COLO668 (cell line): Measurements from ENCODE around the gene GNG4.
"Not testable (repeated sequence)": the region's sequence is repeated elsewhere in the genome, so short reads cannot be mapped to it uniquely, and the experiment has no call there.

ENCODE experiments used
- DNase-seq: peaks from one replicate; lab custom pipeline; 2025; ENCODE audit not compliant: unreplicated experiment; lab: John Stamatoyannopoulos, UW

The GNG4 gene

DNA sequence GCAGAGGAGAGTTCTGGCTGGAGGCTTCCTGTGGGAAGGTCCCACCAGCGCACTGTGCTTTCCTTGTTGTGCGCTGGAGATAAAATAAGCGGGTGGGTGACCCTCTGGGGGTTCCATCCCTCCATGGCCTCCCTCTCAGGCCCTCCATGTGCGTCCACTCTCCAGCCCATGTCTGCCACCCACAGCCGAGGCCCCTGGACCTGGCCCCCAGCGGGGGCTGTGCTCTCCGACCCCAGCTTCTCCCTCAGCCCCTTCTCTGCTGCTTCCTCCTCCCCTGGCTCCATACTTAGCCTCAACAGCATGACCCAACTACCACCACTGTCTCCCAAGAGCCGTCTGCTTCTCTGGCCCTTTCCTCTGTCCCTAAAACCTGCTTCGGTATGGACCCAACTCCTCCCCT is 61.4 kb downstream of the GNG4 start:
- no peak for DNase-seq

DNA sequence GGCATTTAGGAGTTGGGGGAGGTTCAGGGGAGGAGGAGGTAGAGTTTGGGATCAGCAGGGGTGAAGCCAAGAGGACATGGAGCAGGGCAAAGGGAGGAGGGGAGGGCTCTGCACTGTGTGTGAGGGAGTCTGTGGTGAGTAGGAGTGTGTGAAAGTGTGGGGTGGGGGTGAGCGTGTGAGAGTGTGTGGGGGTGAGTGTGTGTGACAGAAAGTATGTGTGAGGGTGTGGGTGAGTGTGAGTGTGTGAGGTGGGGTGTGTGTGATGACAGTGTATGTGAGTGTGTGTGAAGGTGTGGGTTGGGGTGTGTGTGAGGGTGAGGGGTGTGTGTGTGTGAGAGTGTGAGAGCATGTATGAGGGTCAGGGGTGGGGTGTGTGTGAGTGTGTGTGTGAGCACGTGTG is 62.6 kb downstream of the GNG4 start:
- DNase-seq, result no peak

DNA sequence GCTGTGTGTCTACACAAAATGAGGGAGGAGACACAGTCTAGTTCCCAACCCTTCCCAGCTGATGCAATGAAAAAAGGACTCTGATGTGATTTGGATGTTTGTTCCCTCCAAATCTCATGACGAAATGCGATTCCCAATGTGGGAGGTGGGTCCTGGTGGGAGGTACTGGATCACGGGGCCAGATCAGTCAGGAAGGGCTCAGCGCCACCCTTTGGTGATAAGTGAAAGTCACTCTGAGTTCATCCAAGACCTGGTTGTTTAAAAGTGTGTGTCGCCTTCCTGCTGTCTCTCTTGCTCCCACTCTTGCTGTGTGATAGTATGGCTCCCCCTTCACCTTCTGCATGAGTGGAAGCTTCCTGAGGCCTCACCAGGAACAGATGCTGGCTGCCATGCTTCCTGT is 63.2 kb downstream of the GNG4 start:
- DNase-seq, result no peak

DNA sequence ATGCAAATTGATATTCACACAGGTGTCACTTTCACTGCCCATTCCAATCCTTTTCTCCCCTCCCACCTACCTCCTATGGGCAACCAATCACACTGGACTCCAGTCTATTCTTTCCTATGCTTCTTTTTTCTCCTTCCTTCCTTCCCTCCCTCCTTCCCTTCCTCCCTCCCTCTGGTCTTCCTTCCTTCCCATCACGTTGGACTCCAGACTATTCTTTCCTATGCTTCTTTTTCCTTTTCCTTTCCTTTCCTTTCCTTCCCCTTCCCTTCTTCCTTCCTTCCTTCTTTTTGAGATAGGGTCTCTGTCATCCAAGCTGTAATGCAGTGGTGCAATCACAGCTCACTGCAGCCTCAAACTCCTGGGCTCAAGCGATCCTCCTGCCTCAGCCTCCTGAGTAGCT is 64.6 kb downstream of the GNG4 start:
- no peak for DNase-seq

DNA sequence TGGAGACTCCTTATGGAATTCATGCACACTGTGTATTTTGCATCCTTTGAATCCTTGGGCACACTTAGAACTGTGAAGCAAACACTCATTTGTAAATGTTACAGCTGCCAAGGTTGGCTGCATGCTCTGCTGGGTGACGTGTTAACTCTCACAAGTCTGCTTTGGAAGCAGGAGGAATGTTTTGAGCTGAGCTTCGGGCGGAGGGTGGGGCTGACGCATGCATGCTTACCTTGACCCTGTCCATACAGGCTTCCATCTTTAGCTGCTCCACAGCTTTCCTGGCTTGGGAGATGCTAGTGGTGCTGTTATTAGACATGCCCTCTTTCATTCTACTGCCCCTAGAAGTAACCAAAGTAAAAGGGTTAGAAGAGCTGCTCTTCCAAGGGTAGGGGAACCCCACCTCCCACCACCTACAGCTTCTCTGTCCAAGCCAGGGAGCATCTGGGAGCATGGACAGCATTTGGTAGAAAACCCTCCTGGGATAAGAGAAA is 66.0 kb downstream of the GNG4 start:
- no peak for DNase-seq

DNA sequence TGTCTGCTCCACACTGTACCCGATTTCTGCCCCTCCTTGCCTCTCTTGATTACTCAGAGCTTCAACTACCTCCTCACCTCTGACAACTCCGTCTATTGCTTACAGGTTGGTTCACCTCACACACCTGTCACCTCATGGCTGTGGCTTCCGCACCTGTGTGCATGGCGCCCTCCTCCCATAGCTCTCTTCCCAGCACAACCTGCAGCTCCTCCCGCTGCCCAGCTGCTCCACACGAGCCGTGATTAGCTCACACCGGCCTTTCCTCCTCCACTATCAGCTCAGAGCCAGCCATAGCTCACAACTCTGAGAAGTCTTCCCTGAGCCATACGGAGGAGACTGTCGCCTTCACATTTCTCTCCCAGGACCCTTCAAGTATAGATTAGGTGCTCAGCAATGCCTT is 67.5 kb downstream of the GNG4 start:
- no peak for DNase-seq

DNA sequence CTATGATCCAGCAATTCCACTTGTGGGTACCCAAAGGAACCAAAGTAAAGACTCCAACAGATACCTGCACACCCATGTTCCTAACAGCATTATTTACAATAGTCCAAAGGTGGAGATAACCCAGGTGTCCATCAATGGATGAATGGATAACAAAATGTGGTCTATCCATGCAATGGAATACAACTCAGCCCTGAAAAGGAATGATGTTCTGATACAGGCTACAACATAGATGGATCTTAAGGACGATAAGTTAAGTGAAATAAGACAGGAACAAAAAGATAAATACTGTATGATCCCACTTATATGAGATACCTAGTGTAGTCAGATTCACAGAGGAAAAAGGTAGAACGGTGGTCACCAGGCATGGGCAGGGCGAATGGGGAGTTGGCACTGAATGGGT is 69.7 kb downstream of the GNG4 start:
- no peak for DNase-seq

DNA sequence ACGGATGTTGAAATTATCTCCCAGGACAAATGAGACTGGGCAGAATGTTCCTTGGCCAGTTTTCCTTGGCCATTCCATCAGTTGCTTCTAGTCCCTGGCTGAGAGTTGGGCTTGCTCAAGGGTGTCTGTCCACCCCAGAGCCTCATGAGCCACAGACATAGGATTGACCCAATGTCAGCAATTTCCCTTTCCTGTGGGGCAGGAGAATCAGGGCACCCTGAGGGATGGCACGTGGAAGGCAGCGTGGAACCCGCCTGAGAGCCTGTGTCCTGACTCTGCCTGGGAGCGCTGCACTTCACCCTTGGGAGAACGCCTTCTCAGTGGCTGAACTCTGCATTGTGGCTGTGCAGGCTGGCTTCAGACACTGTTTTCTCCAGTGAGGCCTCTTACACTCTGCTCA is 74.0 kb downstream of the GNG4 start:
- no peak for DNase-seq

DNA sequence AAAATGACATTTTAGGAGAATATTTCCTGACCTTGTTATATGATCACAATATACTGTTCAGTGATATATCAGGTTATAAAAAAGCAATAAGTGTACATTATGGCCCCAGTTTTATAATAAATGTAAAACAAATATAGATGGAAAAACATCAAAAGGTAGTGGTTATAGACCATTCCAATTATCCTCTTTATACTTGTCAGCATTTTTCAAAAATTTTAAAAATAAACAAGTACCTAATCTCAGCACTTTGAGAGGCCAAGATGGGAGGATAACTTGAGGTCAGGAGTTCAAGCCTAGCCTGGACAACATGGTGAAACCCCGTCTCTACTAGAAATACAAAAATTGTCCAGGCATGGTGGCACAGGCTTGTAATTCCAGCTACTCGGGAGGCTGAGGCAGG is 75.7 kb downstream of the GNG4 start:
- no peak for DNase-seq

DNA sequence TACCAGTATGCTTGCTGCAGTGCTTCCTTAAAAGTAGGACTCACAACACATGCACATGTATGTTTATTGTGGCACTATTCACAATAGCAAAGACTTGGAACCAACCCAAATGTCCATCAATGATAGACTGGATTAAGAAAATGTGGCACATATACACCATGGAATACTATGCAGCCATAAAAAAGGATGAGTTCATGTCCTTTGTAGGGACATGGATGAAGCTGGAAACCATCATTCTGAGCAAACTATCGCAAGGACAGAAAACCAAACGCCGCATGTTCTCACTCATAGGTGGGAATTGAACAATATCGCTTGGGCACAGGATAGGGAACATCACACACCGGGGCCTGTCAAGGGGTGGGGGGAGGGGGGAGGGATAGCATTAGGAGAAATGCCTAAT is 76.6 kb downstream of the GNG4 start:
- DNase-seq, result not testable (repeated sequence)

DNA sequence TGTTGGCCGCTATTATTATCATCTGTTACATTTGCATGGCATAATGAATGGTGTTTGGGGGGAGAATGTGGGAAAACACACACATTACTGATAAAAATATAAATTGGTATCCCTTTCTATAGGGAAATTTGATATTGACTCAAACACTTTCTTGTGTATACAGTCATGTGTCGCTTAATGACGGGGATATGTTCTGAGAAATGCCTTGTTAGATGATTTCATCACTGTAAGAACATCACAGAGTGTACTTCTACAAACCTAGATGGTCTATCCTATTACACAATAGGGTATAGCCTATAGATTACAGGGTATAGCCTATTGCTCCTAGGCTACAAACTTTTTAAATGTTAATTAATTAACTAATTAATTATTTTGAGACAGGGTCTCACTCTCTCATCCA is 78.1 kb downstream of the GNG4 start:
- DNase-seq, result no peak

DNA sequence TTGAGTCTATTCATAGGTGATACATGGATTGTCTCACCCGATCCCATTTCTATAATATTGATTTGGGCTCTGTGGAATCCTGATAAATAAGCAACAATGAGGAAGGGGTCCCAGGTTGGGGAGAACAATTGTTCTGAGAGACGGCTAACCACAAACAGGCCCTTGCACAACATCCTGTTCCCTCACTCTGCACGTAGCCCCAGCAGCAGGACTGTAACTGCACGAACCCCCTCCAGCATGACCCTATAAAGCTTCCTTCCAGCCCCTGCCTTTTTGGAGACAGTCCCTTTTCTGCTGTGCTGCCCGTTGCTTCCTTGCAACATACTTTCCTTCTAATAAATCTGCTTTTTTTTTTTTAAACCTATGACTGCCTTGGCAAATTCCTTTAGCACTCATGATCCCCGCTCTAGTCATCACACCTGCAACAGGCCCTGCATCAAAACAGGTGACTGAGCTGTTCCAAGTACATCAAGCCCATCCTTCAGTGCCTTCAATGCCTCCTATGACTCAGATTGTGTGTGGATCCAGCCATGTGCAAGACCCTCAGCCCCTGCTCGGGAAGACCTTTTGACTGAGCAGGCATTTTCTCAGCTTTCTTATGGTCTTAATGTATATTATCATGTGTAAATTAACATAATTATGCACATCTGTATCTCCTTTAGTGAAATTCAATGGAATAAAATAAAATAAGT is 81.6 kb downstream of the GNG4 start:
- no peak for DNase-seq

DNA sequence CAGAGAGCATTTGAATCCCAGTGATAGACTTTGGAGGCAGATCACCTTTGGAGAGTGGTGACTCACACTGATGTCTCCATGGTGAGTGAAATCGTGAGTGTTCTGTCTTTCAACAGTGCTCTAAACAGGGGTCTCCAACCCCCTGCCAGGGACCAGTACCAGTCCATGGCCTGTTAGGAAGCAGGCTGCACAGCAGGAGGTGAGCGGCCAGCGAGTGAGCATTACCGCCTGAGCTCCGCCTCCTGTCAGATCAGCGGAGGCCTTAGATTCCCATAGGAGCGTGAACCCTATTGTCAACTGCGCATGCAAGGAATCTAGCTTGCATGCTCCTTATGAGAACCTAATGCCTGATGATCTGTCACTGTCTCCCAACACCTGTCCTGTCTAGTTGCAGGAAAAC is 83.5 kb downstream of the GNG4 start:
- no peak for DNase-seq

DNA sequence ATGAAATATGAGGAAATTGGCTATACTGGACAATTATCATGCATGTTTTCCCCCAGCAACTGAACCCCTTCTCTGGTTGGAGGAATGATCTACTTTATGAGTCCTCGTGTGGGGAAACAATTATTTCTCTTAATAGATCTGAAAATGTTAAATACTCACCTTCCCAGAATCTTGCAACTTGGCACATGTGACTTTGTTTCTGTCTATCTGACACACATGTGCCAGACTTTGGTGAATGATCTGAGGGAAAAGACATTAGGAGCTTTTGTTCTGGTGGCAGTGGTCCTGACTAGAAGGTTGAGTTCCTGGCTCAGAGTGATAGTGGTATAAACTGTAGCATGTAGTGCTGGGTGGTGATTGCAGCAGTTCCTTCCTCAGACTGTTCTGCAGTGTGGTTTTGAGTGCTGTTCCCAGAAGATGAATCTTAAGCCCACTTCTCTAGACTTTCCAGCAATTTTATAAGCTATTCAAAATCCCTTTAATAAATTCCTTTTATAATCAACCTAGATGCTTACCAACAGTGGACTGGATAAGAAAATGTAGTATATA is 86.0 kb downstream of the GNG4 start:
- DNase-seq, result no peak

DNA sequence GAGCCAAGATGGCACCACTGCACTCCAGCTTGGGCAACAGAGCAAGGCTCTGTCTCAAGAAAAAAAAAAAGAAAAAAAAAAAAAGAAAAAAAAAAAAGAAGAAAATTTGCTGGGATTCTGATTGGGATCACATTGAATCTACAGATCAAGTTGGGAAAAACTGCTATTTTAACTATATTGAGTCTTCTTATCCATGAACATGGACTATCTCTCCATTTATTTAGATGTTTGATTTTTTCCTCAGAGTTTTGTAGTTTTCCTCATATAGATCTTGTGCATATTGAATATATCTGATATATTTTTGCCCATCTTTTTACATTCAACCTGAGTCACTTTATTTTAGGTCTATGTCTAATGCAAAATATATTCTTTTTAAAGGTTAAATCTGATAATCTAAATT is 87.0 kb downstream of the GNG4 start:
- no peak for DNase-seq

DNA sequence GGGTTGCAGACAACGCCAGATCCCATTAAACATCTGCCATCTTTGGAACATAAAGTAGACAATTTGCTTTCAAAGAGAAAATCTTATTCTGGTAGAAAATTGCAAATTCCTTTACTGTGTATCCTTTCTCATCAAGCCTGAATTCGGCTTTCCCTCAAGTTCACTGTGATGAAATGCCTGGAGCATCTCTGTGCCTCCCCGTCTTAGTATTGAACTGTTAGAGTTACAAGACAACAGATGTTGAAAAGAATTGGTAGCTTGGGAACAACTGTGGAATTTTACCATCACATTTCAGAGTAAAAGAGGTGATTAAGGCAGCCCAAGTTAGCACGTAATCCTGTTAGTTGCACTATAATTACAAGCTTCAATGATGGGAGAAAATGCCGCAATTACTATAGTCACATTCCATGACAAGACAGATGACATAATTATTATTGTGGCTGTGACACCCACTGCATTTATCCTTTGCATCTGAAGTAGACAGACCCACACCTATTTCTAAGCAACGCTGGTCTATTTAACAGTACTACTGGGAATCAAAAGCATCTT is 90.9 kb downstream of the GNG4 start:
- DNase-seq, result no peak

DNA sequence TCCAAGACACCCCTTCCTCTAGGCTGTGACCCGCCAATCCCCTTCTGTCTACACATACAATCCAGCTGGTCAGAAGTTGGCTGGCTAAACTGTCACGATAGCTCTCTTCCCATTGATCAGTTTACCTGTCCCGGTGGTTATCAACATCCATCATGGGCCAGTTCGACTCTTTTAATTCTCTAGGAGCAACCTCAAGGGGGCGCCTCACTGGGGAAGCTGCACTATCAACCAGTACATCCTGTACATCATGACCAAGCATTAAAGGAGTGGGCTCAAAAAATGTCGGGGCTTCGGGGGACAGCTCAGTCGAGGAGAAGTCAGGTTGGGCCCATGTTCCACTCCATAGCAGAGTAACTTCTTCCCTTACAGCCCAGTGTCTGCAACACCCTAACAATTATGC is 92.1 kb downstream of the GNG4 start:
- DNase-seq, result peak; percentile 28

DNA sequence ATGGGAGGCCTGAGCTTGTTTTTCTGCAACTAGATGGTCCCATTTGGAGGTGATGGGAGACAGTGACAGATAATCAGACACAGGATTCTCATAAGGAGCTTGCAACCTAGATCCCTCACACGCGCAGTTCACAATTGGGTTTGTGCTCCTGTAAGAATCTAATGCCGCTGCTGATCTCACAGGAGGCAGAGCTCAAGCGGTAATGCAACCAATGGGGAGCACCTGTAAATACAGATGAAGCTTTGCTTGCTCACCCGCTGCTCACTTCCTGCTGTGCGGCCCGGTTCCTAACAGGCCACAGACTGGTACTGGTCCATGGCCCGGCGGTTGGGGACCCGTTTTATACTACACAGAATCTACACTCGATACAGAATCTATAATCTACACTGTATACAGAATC is 92.8 kb downstream of the GNG4 start:
- no peak for DNase-seq

DNA sequence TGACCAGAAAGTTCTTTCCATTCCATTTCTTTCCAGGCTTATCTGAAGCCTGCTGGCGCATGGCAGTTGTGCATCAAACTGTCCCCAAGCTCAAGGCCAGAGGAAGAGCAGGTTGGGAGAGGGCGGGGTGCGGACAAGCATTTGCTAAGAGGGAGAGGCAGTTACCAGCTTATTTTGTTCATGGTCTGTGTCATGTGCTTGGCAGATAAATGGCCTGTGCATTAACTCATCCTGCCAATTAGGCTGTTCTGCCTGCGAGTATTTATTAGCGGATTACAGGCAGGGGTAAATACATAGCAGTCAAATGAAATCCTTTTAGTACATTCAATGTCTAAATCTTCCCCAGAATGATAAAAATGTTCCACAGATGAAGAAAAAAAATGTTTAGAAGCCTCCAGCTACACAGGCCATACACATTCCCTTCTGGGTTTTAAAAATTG is 96.5 kb downstream of the GNG4 start:
- no peak for DNase-seq

DNA sequence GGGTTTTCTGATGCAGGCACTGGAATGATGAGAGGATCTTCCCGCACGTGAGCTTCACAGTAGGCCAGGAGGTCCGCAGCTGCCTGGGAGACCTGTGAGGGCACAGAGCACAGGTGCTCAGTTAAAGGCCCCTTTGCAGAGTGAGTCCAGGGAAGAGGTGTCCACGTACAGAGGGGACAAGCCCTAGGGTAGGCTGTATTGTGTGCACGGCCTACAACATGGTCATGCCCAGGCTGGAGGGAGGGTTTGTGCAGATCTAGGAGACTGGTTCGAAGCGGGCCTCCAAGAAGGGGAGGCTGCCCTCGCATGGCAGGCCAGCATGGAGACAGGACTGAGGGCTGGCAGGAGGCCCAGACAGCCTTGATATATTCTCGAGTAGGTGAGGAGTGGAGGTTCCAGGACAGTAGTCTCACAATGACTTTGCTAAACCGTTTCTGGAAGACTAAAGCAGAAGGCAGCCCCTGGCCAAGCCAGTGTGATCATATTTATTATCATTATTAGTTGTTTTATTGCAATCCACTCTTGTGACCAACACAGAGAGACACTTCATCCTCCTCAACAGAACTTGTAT is 97.4 kb downstream of the GNG4 start:
- DNase-seq, result no peak

DNA sequence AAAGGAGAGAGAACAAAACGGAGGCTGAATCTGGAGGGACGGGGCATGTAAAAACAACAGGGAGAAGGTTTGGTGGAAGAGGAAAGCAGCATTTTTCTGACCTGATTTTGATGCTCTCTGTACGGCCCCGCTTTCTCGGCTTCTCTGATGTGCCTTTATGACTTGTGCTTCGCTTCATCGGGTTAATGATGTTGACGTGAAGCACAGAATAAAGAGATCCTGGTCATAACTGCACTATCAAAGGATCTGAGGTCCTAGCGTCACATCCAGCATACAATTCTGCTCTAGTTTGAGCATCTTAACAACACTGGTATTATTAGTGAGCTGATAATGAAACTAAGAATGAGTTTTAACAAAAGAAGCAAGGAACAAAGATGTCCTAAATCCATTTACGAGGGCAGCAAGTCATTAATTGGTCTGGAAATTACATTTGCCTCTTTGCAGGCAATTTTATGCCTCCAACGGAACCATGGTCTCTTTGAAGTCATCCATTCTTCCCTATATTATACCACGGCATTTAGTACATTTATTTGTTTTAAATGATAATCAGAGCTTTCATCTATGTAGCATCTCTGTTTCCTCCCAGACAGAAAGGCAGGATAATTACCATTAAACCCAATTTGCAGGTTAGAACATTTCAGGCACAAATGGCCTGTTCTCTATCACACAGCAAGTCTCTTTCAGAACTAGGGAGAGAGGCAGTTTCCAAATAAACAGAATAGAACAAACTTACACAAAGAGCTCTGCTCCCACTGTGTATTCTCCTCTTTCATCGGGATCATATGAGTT is 100.0 kb downstream of the GNG4 start:
- no peak for DNase-seq
